K562 (cell line): ENCODE results near the gene SLC25A11. TPM values are rescaled to one million over a fixed set of nuclear protein-coding genes. Genes with fewer than 3 reads are reported as not detected.

Experiments used
- ARNT ChIP-seq, 2 experiments: fragments of 450-650 bp; IDR thresholded peaks; 2 replicates each; pipeline ENCODE4 v1.6.1; 2016; ENCODE audit warnings: mild to moderate bottlenecking in 1 of 2
- BHLHE40 ChIP-seq: IDR thresholded peaks from 2 replicates; pipeline ENCODE4 v1.6.1; 2011; ENCODE audit warnings: low read length, improper control_type of control experiment
- DMBX1 ChIP-seq: fragments of 250-450 bp; sonication (Bioruptor Pico); IDR thresholded peaks from 2 replicates; pipeline ENCODE4 v1.8.0; 2022; ENCODE audit warnings: inconsistent platforms, mild to moderate bottlenecking, moderate library complexity, borderline replicate concordance
- ESRRA ChIP-seq: fragments of 450-650 bp; IDR thresholded peaks from 2 replicates; pipeline ENCODE4 v1.6.1; 2014; ENCODE audit warnings: low read depth, mild to moderate bottlenecking, moderate library complexity, borderline replicate concordance
- FOXJ2 ChIP-seq: fragments of 200-800 bp; sonication (Bioruptor generic); IDR thresholded peaks from 2 replicates; pipeline ENCODE4 v1.6.1; 2016; ENCODE audit warnings: missing genetic modification characterization, missing compliant biosample characterization
- GABPB2 ChIP-seq: fragments of 250-450 bp; sonication (Bioruptor Pico); conservative IDR thresholded peaks from 2 replicates; pipeline ENCODE4 v1.5.1; 2021; ENCODE audit warnings: mild to moderate bottlenecking
- GATA2 ChIP-seq: sonication (generic); formaldehyde crosslinking; IDR thresholded peaks from 2 replicates; pipeline ENCODE4 v1.4.0; 2020; ENCODE audit warnings: mild to moderate bottlenecking, missing genetic modification reagents
- HMGN3 ChIP-seq: IDR thresholded peaks from 2 replicates; pipeline ENCODE4 v1.6.1; 2011; ENCODE audit warnings: borderline replicate concordance, low read depth, mild to moderate bottlenecking, mixed read lengths, low read length; ENCODE audit not compliant: insufficient read length; ENCODE audit errors: extremely low read depth
- MEIS2 ChIP-seq: fragments of 450-650 bp; IDR thresholded peaks from 2 replicates; pipeline ENCODE4 v1.6.1; 2014; ENCODE audit warnings: mild to moderate bottlenecking; ENCODE audit not compliant: partially characterized antibody
- SIX5 ChIP-seq, 2 experiments: IDR thresholded peaks; 2 replicates each; pipeline ENCODE4 v1.6.1; 2011; ENCODE audit warnings: low read length in 2 of 2, borderline replicate concordance in 1 of 2, low read depth in 1 of 2, mild to moderate bottlenecking in 1 of 2, moderate library complexity in 1 of 2; ENCODE audit not compliant: insufficient read depth in 1 of 2
- SMAD3 ChIP-seq: fragments of 450-650 bp; formaldehyde crosslinking; conservative IDR thresholded peaks from 2 replicates; pipeline ENCODE4 v1.4.0; 2020; ENCODE audit warnings: mild to moderate bottlenecking
- TEAD1 ChIP-seq, 2 experiments: fragments of 450-650 bp in 1 of 2; sonication (generic) in 1 of 2; formaldehyde crosslinking; IDR thresholded peaks; 2 replicates each; pipeline versions ENCODE4 v1.4.0 to v1.8.0; 2020 to 2022; ENCODE audit warnings: mild to moderate bottlenecking in 2 of 2, missing genetic modification reagents in 1 of 2
- THRAP3 ChIP-seq: fragments of 450-650 bp; IDR thresholded peaks from 2 replicates; pipeline ENCODE4 v1.6.1; 2016; ENCODE audit warnings: mild to moderate bottlenecking, inconsistent platforms, borderline replicate concordance
- ZNF24 ChIP-seq: fragments of 450-650 bp; IDR thresholded peaks from 2 replicates; pipeline ENCODE4 v1.6.1; 2016
- ZNF324 ChIP-seq: fragments of 250-450 bp; sonication (Bioruptor Pico); IDR thresholded peaks from 2 replicates; pipeline ENCODE4 v1.4.0; 2020; ENCODE audit warnings: mild to moderate bottlenecking
- ZNF436 ChIP-seq: fragments of 250-450, 450-650 bp; sonication (Bioruptor Pico); formaldehyde crosslinking; IDR thresholded peaks from 2 replicates; pipeline ENCODE4 v1.7.0; 2020; ENCODE audit warnings: mild to moderate bottlenecking
- ZNF780A ChIP-seq: fragments of 250-450 bp; sonication (Bioruptor Pico); IDR thresholded peaks from 2 replicates; pipeline ENCODE4 v1.5.0; 2021; ENCODE audit warnings: mild to moderate bottlenecking
- polyA plus RNA-seq, 8 experiments: library from polyadenylated mRNA; depleted of rRNA in 4 of 8; stranded (reverse) in 5 of 8; unstranded in 3 of 8; fragments of >200 nt; fragmentation: Nextera tagmentation in 2 of 8; fragmentation: Illumina TruSeq in 1 of 8; extraction: Ambion mirVana in 2 of 8; extraction: Trizol in 1 of 8; gene quantifications; 2 replicates each; pipeline versions ENCODE4 v1.2.1 to v1.2.3, GENCODE V29; 2011 to 2014; ENCODE audit warnings: inconsistent platforms in 1 of 8, missing spikeins in 1 of 8
- total RNA-seq, 7 experiments: library from RNA; depleted of rRNA in 6 of 7; stranded (reverse); fragments of >200 nt in 6 of 7; fragmentation: Illumina TruSeq in 2 of 7; extraction: Trizol in 2 of 7; gene quantifications; 2 replicates each; pipeline versions ENCODE4 v1.2.1 to v1.2.3, GENCODE V29; 2011 to 2021; ENCODE audit warnings: low replicate concordance in 1 of 7
- TF ChIP-seq, protein P1 (sequence below): sonication (generic); formaldehyde crosslinking; IDR thresholded peaks from 2 replicates; pipeline ENCODE4 v1.8.0; 2022; ENCODE audit warnings: missing genetic modification reagents, mild to moderate bottlenecking, borderline replicate concordance
- TF ChIP-seq, protein P2 (sequence below): fragments of 450-650 bp; formaldehyde crosslinking; IDR thresholded peaks from 2 replicates; pipeline ENCODE4 v1.4.0; 2020; ENCODE audit warnings: mild to moderate bottlenecking, moderate library complexity
- TF ChIP-seq, protein P3 (sequence below): fragments of 250-450 bp; sonication (Bioruptor Pico); IDR thresholded peaks from 2 replicates; pipeline ENCODE4 v1.4.0; 2020
- TF ChIP-seq, protein P4 (sequence below): sonication (generic); formaldehyde crosslinking; IDR thresholded peaks from 2 replicates; pipeline ENCODE4 v1.8.0; 2022; ENCODE audit warnings: mild to moderate bottlenecking, missing genetic modification reagents
- TF ChIP-seq, protein P5 (sequence below): fragments of 450-650 bp; formaldehyde crosslinking; IDR thresholded peaks from 2 replicates; pipeline ENCODE4 v1.4.0; 2020; ENCODE audit warnings: mild to moderate bottlenecking, moderate library complexity

The SLC25A11 gene
- total and polyA plus RNA-seq, 9 of the 15 experiments (the other 6 are each of a cell fraction or from before 2014, with no cell fraction given), result 3.1 to 56.7 (median 32.9) TPM

GRCh38 chr17:4908711-4909496 lies 30.9 kb downstream of the SLC25A11 start (continued):
- TF ChIP-seq, protein P1, sequence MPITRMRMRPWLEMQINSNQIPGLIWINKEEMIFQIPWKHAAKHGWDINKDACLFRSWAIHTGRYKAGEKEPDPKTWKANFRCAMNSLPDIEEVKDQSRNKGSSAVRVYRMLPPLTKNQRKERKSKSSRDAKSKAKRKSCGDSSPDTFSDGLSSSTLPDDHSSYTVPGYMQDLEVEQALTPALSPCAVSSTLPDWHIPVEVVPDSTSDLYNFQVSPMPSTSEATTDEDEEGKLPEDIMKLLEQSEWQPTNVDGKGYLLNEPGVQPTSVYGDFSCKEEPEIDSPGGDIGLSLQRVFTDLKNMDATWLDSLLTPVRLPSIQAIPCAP (CRISPR knock-in tag), result no peak
- peak; percentile 33; the same call in 1 of the 2 replicates for TF ChIP-seq BHLHE40
- TF ChIP-seq, protein P2, sequence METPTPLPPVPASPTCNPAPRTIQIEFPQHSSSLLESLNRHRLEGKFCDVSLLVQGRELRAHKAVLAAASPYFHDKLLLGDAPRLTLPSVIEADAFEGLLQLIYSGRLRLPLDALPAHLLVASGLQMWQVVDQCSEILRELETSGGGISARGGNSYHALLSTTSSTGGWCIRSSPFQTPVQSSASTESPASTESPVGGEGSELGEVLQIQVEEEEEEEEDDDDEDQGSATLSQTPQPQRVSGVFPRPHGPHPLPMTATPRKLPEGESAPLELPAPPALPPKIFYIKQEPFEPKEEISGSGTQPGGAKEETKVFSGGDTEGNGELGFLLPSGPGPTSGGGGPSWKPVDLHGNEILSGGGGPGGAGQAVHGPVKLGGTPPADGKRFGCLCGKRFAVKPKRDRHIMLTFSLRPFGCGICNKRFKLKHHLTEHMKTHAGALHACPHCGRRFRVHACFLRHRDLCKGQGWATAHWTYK (CRISPR knock-in tag), result no peak
- no peak for TF ChIP-seq GATA2 (CRISPR knock-in tag)
- TF ChIP-seq THRAP3, result 0 out of 2 replicates have a peak, but pooled peaks have one; percentile 49
- no peak; the same call in 1 of the 2 replicates for TF ChIP-seq ZNF24
- no peak for TF ChIP-seq SIX5 (IDR thresholded peaks at IDR 0.05; ENCODE audit: borderline replicate concordance in 1 of 2, insufficient read depth in 1 of 2, low read depth in 1 of 2, low read length in 2 of 2)
- TF ChIP-seq ZNF324 (CRISPR knock-in tag), result no peak
- TF ChIP-seq DMBX1 (CRISPR knock-in tag), result no peak
- TF ChIP-seq ZNF436 (CRISPR knock-in tag), result no peak
- TF ChIP-seq ESRRA, result no peak
- TF ChIP-seq, protein P3, sequence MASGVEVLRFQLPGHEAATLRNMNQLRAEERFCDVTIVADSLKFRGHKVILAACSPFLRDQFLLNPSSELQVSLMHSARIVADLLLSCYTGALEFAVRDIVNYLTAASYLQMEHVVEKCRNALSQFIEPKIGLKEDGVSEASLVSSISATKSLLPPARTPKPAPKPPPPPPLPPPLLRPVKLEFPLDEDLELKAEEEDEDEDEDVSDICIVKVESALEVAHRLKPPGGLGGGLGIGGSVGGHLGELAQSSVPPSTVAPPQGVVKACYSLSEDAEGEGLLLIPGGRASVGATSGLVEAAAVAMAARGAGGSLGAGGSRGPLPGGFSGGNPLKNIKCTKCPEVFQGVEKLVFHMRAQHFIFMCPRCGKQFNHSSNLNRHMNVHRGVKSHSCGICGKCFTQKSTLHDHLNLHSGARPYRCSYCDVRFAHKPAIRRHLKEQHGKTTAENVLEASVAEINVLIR (CRISPR knock-in tag), result no peak
- no peak for TF ChIP-seq MEIS2
- 0 out of 4 replicates have a peak, but pooled peaks of 1 of the 2 experiments have one; percentile 35 for TF ChIP-seq TEAD1 (CRISPR knock-in tag; IDR thresholded peaks at IDR 0.05)
- TF ChIP-seq FOXJ2, result no peak
- no peak for TF ChIP-seq GABPB2
- peak; percentile 55 for TF ChIP-seq HMGN3
- TF ChIP-seq SMAD3, result no peak
- TF ChIP-seq ARNT (IDR thresholded peaks at IDR 0.05), result 0 out of 4 replicates have a peak, but pooled peaks of 1 of the 2 experiments have one; percentile 37
- TF ChIP-seq, protein P4, sequence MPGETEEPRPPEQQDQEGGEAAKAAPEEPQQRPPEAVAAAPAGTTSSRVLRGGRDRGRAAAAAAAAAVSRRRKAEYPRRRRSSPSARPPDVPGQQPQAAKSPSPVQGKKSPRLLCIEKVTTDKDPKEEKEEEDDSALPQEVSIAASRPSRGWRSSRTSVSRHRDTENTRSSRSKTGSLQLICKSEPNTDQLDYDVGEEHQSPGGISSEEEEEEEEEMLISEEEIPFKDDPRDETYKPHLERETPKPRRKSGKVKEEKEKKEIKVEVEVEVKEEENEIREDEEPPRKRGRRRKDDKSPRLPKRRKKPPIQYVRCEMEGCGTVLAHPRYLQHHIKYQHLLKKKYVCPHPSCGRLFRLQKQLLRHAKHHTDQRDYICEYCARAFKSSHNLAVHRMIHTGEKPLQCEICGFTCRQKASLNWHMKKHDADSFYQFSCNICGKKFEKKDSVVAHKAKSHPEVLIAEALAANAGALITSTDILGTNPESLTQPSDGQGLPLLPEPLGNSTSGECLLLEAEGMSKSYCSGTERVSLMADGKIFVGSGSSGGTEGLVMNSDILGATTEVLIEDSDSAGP (CRISPR knock-in tag), result no peak
- no peak for TF ChIP-seq ZNF780A
- TF ChIP-seq, protein P5, sequence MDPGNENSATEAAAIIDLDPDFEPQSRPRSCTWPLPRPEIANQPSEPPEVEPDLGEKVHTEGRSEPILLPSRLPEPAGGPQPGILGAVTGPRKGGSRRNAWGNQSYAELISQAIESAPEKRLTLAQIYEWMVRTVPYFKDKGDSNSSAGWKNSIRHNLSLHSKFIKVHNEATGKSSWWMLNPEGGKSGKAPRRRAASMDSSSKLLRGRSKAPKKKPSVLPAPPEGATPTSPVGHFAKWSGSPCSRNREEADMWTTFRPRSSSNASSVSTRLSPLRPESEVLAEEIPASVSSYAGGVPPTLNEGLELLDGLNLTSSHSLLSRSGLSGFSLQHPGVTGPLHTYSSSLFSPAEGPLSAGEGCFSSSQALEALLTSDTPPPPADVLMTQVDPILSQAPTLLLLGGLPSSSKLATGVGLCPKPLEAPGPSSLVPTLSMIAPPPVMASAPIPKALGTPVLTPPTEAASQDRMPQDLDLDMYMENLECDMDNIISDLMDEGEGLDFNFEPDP, result no peak
